IPS DF 4.7 (cell line): ENCODE results near the gene DCAF12L2.
"Not testable (repeated sequence)": the region's sequence is repeated elsewhere in the genome, so short reads cannot be mapped to it uniquely, and the experiment has no call there.

Experiments used
- DNase-seq: peaks from one replicate; pipeline ENCODE4 v3.0.0-alpha.2; 2013; ENCODE audit warnings: low spot score; ENCODE audit errors: extremely low read depth

Gene DCAF12L2

DNA sequence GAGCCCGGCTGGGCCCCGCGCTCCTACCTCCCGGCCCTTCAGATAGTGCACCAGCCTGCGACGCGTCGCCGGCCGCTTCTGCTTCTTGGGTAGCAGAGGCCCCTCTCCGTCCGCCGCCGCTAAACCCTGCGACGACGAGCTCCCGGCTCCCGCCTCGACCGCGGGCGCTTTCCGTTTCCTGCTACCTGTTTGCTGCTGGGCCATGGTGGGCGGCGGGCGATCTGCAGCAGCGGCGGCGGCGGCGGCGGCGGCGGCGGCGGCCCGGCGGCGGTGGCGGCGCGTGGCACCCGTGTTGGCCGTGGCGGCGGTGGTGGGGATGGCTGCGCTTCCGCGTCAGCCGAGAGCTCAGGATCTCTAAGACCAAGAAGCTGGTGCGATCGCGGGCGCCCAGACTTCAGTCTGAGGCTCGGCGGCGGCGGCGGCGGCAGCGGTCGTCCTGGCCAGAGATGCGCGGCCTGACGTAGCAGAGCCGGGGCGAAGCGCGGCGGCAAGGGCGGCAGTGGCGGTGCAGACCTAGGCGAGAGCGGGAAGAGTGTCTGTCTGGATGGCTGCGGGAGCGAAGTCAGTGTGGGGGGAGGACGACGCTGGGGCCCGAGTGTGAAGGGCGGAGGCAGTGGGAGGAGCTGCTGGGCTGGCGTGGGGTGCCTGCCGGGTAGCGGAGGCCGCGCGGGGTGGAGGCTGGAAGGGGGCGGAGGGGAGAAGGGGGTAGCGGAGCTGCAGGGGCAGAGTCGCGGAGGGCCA lies at the start of gene DCAF12L2:
Gene DCAF12L2 (minus strand): TSS at position 569 of the 741 bp plus-strand sequence. CDS start 365 bp downstream, at position 204.
- DNase-seq: no peak

DNA sequence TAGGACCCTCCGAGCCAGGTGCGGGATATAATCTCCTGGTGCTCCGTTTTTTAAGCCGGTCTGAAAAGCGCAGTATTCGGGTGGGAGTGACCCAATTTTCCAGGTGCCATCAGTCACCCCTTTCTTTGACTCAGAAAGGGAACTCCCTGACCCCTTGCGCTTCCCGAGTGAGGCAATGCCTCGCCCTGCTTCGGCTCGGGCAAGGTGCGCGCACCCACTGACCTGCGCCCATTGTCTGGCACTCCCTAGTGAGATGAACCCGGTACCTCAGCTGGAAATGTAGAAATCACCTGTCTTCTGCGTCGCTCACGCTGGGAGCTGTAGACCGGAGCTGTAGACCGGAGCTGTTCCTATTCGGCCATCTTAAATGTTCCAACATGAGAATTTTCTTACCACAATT lies 24.8 kb upstream of the DCAF12L2 start:
- not testable (repeated sequence) for DNase-seq

DNA sequence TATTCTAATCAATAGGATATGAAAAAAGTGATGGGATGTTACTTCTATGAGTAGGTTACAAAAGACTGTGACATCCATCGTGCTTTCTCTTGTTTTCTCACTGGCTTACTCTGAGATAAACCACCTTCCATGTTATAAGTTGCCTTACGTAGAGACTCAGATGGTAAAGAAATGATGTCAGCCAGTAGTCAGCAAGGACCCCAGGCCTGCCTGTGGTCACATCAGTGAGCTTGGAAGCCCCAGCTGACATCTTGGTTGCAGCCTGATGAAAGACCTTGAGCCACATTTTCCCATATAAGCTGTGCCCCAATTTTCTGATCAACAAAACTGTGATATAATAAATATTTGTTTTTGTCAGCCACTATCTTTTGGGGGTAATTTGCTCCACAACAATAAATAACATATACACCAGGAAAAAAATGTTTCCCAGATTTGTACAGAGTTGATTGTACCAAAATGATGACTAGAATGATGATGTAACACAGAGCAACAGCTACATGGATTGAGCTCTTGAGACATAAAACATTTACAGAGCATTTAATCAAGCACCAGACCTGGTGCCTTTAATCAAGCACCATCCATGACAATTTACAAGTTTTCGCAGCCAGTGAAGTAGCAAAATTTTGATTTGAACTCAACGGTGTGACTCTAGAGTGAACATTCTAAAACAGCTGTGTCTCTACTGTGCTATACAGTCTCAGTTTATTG lies 11.2 kb upstream of the DCAF12L2 start:
- DNase-seq: no peak

DNA sequence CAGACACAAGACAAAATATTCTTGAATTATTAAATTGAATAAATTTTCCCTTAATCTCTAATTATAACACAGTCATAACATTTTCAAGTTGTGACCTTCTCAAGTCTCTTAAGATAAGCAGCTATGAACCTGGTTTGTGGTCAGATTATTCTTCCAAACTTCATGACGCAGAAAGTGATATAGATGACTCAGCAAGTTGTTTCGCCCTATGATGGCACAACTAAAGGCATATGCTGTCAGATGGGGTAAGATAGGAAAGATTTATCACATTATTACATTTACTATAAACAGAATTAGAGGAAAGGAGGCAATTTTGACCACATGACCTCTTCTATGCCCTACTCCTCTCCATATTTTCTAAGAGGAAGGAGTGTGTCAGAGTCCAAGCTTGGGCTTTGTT lies 4.6 kb upstream of the DCAF12L2 start:
- DNase-seq: no peak

DNA sequence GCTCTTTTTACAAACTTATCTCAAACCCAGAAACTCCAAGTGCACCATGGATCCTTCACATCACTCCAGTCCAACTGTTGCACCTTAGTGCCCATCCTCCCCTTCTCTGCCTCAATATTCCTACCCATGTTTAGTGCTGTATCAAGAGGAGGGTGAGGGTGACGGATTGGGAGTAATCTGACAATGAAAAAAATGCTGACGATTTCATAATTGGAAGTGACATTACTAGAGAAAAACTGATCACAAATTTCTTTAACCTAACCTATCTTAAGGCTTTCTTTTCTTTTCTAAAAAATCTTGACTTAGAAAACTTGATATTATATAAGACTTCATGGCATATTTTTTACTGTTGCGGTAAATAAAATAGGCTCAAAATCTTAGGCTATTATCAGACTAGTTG lies 1.5 kb upstream of the DCAF12L2 start:
- DNase-seq: no peak

DNA sequence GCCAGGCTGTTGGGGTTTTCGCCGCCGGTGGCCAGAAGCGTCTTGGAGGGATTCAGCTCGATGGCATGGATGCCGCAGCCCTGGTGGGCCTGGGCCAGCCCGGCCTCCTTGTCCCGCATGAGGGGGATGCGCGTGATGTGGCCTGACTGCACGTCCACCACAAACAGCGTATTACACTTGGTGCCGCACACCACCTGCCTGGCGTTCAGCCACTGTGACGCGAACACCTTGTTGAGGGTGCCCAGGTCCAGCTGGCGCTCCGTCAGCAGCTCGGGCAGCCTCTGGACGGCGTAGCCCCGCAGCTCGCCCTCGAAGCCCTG lies 728 bp downstream of the DCAF12L2 start:
- DNase-seq: no peak

DNA sequence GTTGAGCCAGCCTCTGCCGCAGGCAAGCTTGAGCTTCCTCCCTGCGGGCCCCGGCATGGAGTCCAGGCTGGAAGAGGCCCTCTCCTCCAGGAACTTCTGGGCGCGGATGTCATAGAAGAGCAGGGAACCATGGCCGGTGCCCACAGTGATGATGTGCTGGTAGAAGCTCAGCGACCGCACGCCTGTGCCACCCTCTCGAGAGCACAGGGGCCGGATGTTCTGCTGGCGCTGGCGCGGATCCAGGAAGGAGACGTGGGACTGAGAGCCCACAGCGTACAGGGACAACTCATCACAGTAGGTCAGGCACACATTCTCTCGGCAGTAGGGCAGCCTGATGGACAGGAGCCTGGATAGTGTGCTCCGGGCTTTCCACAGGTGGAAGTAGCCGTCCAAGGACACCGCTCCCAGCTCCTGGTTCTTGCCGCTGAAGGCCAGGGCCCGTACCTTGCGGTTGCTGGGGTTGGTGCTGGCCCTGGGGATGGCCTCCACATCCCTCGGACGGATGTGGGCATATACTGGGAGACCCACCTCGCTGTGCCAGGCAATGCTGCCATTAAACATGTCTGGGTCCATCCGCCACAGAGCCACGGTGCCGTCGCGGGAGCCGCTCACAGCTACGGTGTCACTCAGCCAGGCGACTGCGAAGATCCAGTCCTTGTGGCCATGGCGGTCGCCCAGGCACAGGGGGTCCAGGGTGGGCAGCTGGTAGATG lies 1.2 kb downstream of the DCAF12L2 start:
- no peak for DNase-seq

DNA sequence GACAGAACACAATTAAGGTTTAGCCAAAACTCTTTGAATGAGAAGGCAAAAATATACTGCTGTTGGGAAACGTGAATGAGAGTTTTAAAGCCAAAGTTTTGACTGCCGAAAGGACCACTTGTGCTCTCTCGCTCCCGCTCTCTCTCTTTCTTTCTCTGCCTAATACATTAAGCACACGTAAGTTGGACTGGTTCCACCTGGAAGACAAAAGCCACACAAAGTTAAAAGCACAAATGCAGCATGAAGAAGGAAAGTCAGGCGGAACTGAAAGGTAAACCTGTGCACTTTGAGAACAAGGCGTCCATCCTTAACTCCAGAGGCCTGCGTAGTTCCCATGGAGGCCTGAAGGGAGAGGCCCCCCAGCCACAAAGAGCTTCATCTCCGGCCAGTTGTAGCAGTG lies 1.9 kb downstream of the DCAF12L2 start:
- no peak for DNase-seq

DNA sequence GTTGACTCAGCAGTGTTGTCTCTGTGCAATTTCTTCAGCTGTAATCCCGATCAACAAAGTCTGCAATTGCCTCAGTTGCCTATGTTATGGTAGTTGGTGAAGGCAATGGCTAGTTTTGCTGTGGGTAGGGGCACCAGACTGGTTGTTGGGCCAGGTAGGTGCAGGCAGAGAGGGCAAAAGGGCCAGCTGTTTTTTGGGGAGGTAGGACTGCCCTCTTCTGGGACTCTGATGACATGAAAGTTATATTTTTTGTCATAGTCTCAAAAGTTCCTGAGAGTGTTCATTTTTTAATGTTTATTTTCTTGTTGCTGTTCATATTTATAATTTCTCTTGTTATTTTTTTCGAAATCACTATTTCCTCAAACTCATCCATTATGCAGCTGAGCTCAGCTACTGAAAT lies 25.1 kb downstream of the DCAF12L2 start:
- no peak for DNase-seq

DNA sequence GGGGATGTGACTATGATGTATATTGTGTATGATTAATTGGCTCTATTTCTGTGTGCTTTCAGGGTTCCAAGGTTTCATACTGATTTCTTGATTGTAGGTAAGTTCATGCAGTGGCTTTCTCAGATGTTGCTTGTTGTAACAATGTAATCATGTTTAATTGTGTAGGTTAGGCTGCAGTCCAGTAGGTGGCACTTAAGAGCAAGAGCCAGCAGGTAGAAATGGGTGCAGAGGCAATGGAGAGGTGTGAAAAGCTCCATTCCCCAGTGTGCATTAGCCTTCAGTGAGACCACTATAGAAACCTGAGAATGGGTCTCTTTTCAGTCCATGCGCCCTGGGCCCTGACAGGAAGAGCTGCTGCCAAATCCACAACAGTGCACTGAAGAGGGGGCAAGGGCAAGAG lies 28.2 kb downstream of the DCAF12L2 start:
- DNase-seq: peak; percentile 2

DNA sequence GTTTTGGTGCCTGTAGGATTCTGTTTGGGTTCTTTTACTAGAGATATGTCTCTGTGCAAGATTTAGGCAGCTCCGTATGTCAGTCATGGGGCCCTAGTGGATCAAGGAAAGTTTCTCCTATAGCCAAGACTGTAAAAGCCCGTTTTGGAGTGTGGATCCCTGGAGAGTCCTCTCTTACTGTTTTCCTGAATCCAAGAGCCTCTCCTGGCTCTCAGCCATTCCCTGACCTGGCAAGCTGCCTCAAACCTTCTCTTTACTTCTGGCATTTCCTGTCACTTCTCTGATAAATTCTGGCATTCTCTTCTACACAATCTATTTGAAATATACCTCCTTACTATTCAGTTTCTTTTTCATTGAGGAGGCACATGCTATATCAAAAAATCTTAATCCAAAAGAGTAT lies 41.4 kb downstream of the DCAF12L2 start:
- no peak for DNase-seq
